PC-9 (cell line): ENCODE data around the gene SLC6A20. TPM values are rescaled to one million over a fixed set of nuclear protein-coding genes. Genes with fewer than 3 reads are reported as not detected.

Source experiments
- BruUV-seq: library from RNA; stranded (reverse); fragments of 400-500 nt; replicated peaks from 2 replicates; lab custom pipeline; 2021; lab: Mats Ljungman, UMichigan
- CTCF ChIA-PET: fragments of 300-600 bp; sonication (Branson Sonifier 250); formaldehyde crosslinking; loops from one replicate; lab custom pipeline; 2022; ENCODE audit warnings: antibody characterized with exemption; lab: Charles Lee
- POLR2A ChIA-PET: fragments of 300-600 bp; sonication (Branson Sonifier 250); formaldehyde crosslinking; loops from one replicate; lab custom pipeline; 2022; ENCODE audit warnings: antibody characterized with exemption; ENCODE audit not compliant: unreplicated experiment; lab: Charles Lee
- DNase-seq, 2 experiments: peaks; one replicate each; pipeline versions ENCODE4 v3.0.0 to v3.0.0-alpha.2; 2015 to 2022; ENCODE audit warnings: mixed read lengths in 1 of 2
- H2AFZ ChIP-seq: fragments of 200-600 bp; sonication (generic); 2 replicates; pipeline ENCODE4 v1.8.1; 2017; ENCODE audit warnings: antibody characterized with exemption
- H3F3A ChIP-seq: fragments of 200-600 bp; sonication (generic); 2 replicates; pipeline ENCODE4 v1.8.1; 2017; ENCODE audit warnings: antibody characterized with exemption, mild to moderate bottlenecking, low read depth; ENCODE audit not compliant: insufficient read depth
- H3K27ac ChIP-seq: fragments of 200-600 bp; sonication (generic); 2 replicates; pipeline ENCODE4 v1.6.1; 2016; ENCODE audit warnings: mixed run types
- H3K27me3 ChIP-seq: fragments of 200-600 bp; sonication (generic); 2 replicates; pipeline ENCODE4 v1.6.1; 2016; ENCODE audit warnings: low read depth, mixed run types; ENCODE audit not compliant: insufficient read depth
- H3K36me3 ChIP-seq: fragments of 200-600 bp; sonication (generic); 2 replicates; pipeline ENCODE4 v1.6.1; 2016; ENCODE audit warnings: low read depth, mixed run types
- H3K4me1 ChIP-seq: fragments of 200-600 bp; sonication (generic); replicated peaks from 2 replicates; pipeline ENCODE4 v1.6.1; 2016; ENCODE audit warnings: mixed run types; ENCODE audit not compliant: insufficient read depth
- H3K4me2 ChIP-seq: fragments of 200-600 bp; sonication (generic); 2 replicates; pipeline ENCODE4 v1.6.1; 2017; ENCODE audit warnings: mixed run types
- H3K4me3 ChIP-seq: fragments of 200-600 bp; sonication (generic); 2 replicates; pipeline ENCODE4 v1.6.1; 2016; ENCODE audit warnings: mixed run types
- H3K79me2 ChIP-seq: fragments of 200-600 bp; sonication (generic); 2 replicates; pipeline ENCODE4 v1.6.1; 2017; ENCODE audit warnings: low read depth, mixed run types
- H3K9me2 ChIP-seq: fragments of 200-600 bp; sonication (generic); 2 replicates; pipeline ENCODE4 v1.8.1; 2017; ENCODE audit warnings: mild to moderate bottlenecking; ENCODE audit not compliant: insufficient read depth
- H3K9me3 ChIP-seq: fragments of 200-600 bp; sonication (generic); 2 replicates; pipeline ENCODE4 v1.8.1; 2016; ENCODE audit warnings: low read depth; ENCODE audit not compliant: insufficient read depth
- H4K20me1 ChIP-seq: fragments of 200-600 bp; sonication (generic); 2 replicates; pipeline ENCODE4 v1.8.1; 2017; ENCODE audit not compliant: insufficient read depth
- EZH2 ChIP-seq: fragments of 200-600 bp; sonication (generic); IDR thresholded peaks from 2 replicates; pipeline ENCODE4 v1.8.0; 2017; ENCODE audit warnings: antibody characterized with exemption, low read depth
- intact Hi-C: fragments of 100-400 bp; cut with micrococcal nuclease; formaldehyde crosslinking; loops from one replicate; pipeline ENCODE4 v1.10.0; 2022; ENCODE audit not compliant: unreplicated experiment
- total RNA-seq: library from RNA; stranded (reverse); gene quantifications from 2 replicates; pipeline ENCODE4 v1.2.3, GENCODE V29; 2021
- TF ChIP-seq, protein P1 (sequence below): fragments of 200-600 bp; sonication (generic); conservative IDR thresholded peaks from 2 replicates; pipeline ENCODE4 v1.6.1; 2017; ENCODE audit warnings: mixed run types, antibody characterized with exemption, mild to moderate bottlenecking, moderate library complexity

SLC6A20 gene
- total RNA-seq, 1 experiment from 2014 or later = not detected

DNA sequence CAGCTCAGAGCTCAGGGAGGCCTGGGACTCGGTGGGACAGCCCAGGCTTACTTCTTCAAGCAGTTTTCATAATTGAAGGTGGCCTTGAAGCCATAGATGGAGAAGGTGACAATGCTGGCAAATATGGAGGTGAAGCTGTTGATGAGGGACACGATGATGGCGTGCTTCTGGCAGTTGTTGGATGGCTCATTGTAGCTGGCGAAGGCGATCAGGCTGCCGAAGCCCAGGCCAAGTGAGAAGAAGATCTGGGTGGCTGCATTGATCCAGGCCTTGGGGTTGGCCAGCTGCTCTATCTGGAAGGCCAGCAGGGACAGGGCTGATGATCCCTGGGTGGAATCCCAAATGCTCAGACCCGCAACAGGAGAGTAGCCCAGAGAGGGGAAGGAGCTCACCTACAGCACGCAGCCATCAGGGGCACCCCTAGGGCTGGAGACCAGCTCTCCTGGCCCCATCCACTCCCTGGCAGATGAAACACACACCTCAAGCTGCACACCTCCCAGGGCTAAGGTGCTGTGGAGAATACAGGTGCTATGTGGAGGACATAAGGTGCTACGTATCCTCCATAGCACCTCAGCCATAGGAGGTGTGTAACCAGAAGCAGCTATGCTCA lies 25.1 kb downstream of the SLC6A20 start:
- Histone ChIP-seq H3K4me3 (no peak overlapping the region), H3K9me2 (no peaks in the 10 kb centered on the region), H3K36me3 (no peaks in the 10 kb centered on the region), H3K79me2 (no peaks in the 10 kb centered on the region), H4K20me1 (no peaks in the 10 kb centered on the region), H2AFZ (no peak overlapping the region), H3K9me3 (no peaks in the 10 kb centered on the region), H3K27me3 (no peaks in the 10 kb centered on the region), H3K27ac (no peak overlapping the region), H3K4me2 (no peak overlapping the region), H3K4me1 (peaks cover 9% of the 10 kb centered on the region; the same call in 1 of the 2 replicates), H3F3A (no peaks in the 10 kb centered on the region)
- ChIA-PET CTCF (no interaction called here), POLR2A (no interaction called here)
- no TSS peak for BruUV-seq
- DNase-seq = no peak
- no peak for TF ChIP-seq EZH2
- TF ChIP-seq, protein P1, sequence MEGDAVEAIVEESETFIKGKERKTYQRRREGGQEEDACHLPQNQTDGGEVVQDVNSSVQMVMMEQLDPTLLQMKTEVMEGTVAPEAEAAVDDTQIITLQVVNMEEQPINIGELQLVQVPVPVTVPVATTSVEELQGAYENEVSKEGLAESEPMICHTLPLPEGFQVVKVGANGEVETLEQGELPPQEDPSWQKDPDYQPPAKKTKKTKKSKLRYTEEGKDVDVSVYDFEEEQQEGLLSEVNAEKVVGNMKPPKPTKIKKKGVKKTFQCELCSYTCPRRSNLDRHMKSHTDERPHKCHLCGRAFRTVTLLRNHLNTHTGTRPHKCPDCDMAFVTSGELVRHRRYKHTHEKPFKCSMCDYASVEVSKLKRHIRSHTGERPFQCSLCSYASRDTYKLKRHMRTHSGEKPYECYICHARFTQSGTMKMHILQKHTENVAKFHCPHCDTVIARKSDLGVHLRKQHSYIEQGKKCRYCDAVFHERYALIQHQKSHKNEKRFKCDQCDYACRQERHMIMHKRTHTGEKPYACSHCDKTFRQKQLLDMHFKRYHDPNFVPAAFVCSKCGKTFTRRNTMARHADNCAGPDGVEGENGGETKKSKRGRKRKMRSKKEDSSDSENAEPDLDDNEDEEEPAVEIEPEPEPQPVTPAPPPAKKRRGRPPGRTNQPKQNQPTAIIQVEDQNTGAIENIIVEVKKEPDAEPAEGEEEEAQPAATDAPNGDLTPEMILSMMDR = no peak
- intact Hi-C loops = no loop called here

DNA sequence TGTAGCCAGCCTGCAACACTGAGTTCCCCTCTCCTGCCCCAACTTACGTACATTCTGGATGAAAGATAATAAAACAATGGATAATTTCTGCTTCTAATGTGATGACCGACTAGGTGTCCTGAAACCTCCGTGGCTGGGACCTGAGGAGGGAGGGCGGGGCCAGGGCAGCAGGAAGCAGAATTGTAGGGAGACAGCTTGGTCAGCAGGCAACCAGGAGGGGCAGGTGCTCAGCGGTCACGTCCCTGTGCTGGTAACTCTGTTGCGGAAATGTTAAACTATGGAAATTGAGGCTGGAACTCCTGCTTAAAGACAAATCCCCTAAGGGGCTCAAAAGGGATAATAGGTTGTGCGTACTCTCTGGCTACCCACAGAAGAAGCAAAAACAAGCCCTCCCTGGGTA lies 30.4 kb downstream of the SLC6A20 start:
- no peaks in the 10 kb centered on the region for H4K20me1 ChIP-seq
- no peaks in the 10 kb centered on the region for H3F3A ChIP-seq
- no peak overlapping the region for H3K4me3 ChIP-seq
- POLR2A ChIA-PET = no interaction called here
- H3K27me3 ChIP-seq = no peaks in the 10 kb centered on the region
- BruUV-seq = no TSS peak
- no peaks in the 10 kb centered on the region for H3K9me3 ChIP-seq
- H3K27ac ChIP-seq = no peak overlapping the region
- no peak for DNase-seq
- H3K36me3 ChIP-seq = no peaks in the 10 kb centered on the region
- no peaks in the 10 kb centered on the region for H3K79me2 ChIP-seq
- intact Hi-C loops = no loop called here
- CTCF ChIA-PET = no interaction called here
- no peaks in the 10 kb centered on the region for H3K4me1 ChIP-seq
- TF ChIP-seq EZH2 = no peak
- TF ChIP-seq, protein P1 = no peak
- no peak overlapping the region for H2AFZ ChIP-seq
- no peaks in the 10 kb centered on the region for H3K9me2 ChIP-seq
- no peak overlapping the region for H3K4me2 ChIP-seq

DNA sequence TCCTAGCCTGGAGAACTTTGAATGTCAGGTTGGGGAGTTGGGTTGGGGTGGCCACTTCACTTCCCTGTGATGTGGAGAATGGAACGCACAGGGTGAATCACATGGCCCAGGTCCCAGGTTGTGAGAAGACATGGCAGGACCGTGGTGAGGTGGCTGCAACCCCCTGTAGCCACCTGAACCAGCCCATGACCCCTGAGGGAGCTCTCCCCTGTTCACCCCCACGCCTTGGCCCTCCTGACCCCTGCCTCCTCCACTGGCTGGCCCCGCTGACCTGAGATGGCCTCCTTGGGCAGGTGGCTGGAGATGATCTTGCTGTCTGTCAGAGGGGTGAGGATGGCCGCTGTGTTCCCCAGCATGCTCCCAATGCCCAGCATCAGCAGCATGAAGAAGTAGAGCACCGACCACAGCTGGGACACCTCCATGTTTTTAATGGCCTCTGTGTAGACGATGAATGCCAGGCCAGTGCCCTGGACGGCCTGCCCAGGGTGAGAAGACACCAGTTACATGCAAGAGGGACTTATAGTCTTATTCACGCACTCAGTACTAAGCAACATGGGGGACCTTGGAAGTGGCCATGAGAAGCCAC lies 31.0 kb downstream of the SLC6A20 start:
- no peak for DNase-seq
- ChIA-PET CTCF (no interaction called here), POLR2A (no interaction called here)
- no peaks in the 10 kb centered on the region for H3K79me2 ChIP-seq
- intact Hi-C loops = no loop called here
- H3K36me3 ChIP-seq = no peaks in the 10 kb centered on the region
- no peaks in the 10 kb centered on the region for H3K9me3 ChIP-seq
- no TSS peak for BruUV-seq
- no peaks in the 10 kb centered on the region for H3K9me2 ChIP-seq
- H2AFZ ChIP-seq = no peak overlapping the region
- no peaks in the 10 kb centered on the region for H3K4me1 ChIP-seq
- no peak overlapping the region for H3K4me3 ChIP-seq
- H3K4me2 ChIP-seq = no peak overlapping the region
- no peaks in the 10 kb centered on the region for H4K20me1 ChIP-seq
- no peak overlapping the region for H3K27ac ChIP-seq
- H3F3A ChIP-seq = no peaks in the 10 kb centered on the region
- TF ChIP-seq, protein P1 = no peak
- no peak for TF ChIP-seq EZH2
- no peaks in the 10 kb centered on the region for H3K27me3 ChIP-seq
